AG10803 (cell line): ENCODE data around the gene SLC6A1.

Experiments
- DNase-seq: peaks from one replicate; pipeline ENCODE4 v3.0.0; 2010; ENCODE audit warnings: low read depth
- H3K4me3 ChIP-seq: 2 replicates; pipeline ENCODE4 v1.5.1; 2011; ENCODE audit warnings: mild to moderate bottlenecking, low read length, control low read depth
- TF ChIP-seq, protein P1 (sequence below): conservative IDR thresholded peaks from 2 replicates; pipeline ENCODE4 v1.5.1; 2011; ENCODE audit warnings: mild to moderate bottlenecking, low read length, control low read depth, inconsistent platforms

The SLC6A1 gene

GRCh38 chr3:10992943-10993728 is 588 bp downstream of the SLC6A1 start:
- no peak for DNase-seq
- no peak overlapping the region for H3K4me3 ChIP-seq
- TF ChIP-seq, protein P1, sequence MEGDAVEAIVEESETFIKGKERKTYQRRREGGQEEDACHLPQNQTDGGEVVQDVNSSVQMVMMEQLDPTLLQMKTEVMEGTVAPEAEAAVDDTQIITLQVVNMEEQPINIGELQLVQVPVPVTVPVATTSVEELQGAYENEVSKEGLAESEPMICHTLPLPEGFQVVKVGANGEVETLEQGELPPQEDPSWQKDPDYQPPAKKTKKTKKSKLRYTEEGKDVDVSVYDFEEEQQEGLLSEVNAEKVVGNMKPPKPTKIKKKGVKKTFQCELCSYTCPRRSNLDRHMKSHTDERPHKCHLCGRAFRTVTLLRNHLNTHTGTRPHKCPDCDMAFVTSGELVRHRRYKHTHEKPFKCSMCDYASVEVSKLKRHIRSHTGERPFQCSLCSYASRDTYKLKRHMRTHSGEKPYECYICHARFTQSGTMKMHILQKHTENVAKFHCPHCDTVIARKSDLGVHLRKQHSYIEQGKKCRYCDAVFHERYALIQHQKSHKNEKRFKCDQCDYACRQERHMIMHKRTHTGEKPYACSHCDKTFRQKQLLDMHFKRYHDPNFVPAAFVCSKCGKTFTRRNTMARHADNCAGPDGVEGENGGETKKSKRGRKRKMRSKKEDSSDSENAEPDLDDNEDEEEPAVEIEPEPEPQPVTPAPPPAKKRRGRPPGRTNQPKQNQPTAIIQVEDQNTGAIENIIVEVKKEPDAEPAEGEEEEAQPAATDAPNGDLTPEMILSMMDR: no peak

DNA sequence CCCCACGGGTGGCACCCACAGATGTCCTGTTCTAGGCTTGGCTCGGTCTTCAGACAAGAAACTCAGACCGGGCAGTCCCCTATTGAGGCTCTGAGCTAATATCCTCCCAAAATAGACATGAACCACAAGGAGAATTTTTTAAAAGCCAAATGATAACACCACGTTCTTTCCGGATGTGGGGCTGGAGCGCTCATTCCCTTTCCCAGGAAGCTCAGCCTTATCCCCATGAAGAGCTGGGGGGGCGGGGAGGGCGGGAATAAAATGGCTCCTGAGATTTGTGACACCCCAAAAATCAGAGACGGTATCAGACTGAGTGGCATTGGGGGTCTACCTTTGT is 1.1 kb downstream of the SLC6A1 start:
- TF ChIP-seq, protein P1: no peak
- no peak overlapping the region for H3K4me3 ChIP-seq
- no peak for DNase-seq

- H3K4me3 ChIP-seq: no peak overlapping the region
- no peak for DNase-seq
- TF ChIP-seq, protein P1: no peak
Observed at GRCh38 chr3:10994306-10994705, 1.8 kb downstream of the SLC6A1 start.

DNA sequence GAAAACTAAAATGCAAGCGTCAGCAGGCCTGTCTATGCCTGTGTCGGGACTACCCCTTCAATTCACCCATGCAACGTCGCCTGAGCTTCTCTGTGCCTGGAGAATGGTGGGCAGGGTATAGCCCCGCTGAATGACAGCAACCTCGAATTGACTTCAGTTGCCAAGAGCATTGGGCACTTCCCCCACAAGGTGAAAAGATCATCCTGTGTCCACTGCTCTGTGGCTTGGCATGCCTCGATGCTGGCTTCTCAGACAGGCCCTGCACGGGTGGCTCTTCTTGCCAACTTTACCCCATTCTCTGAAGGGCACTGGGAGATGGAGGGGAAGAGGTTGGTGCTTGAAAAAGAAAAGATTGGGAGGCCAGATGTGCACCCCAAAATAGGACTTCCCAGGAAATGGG is 3.3 kb downstream of the SLC6A1 start:
- DNase-seq: no peak
- TF ChIP-seq, protein P1: no peak
- no peak overlapping the region for H3K4me3 ChIP-seq

GRCh38 chr3:10996345-10997013 is 3.9 kb downstream of the SLC6A1 start:
- DNase-seq: no peak
- H3K4me3 ChIP-seq: no peak overlapping the region
- TF ChIP-seq, protein P1: no peak

GRCh38 chr3:10997196-10997595 is 4.6 kb downstream of the SLC6A1 start:
- DNase-seq: no peak
- H3K4me3 ChIP-seq: no peak overlapping the region
- TF ChIP-seq, protein P1: no peak

DNA sequence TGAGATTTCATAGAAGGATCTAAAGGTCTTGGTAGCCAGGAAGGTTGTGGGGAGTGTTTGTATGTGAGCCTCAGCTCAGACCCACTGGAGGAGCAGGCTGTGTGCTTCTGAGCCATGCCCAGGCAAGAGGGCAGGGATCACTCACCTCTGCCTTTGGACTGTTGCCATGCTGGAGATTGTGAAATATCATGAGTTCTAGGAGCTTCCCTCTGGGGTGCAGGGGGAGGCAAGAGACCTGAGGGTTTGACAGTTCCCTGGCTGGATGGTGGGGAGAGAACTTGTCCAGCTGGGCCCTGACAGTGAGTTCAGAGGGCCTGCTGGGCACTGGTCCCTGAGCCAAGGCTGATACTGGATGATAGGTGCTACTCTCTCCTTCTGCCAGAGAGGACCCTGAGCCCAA is 6.0 kb downstream of the SLC6A1 start:
- DNase-seq: no peak
- TF ChIP-seq, protein P1: no peak

More for the DNA sequence above, 6.0 kb downstream of the SLC6A1 start:
- H3K4me3 ChIP-seq: no peak overlapping the region
